Upper lobe of right lung (tissue), 1 donor: ENCODE results near the gene NAA60. TPM values are rescaled to one million over a fixed set of nuclear protein-coding genes. Genes with fewer than 3 reads are reported as not detected.

Experiments used
- ATAC-seq: fragments of 200-7000 bp; cut with Tn5 transposase; one replicate; pipeline ENCODE4 v1.9.1; 2020; ENCODE audit warnings: mild to moderate bottlenecking, moderate library complexity
- DNase-seq: peaks from one replicate; pipeline ENCODE4 v3.0.0-alpha.2; 2020
- H3K27ac ChIP-seq: fragments of 200-600 bp; one replicate; pipeline ENCODE4 v1.8.0; 2022
- H3K27me3 ChIP-seq: fragments of 200-600 bp; one replicate; pipeline ENCODE4 v1.8.0; 2022; ENCODE audit warnings: mild to moderate bottlenecking
- H3K36me3 ChIP-seq: fragments of 200-600 bp; one replicate; pipeline ENCODE4 v1.8.0; 2022
- H3K4me1 ChIP-seq: fragments of 200-600 bp; one replicate; pipeline ENCODE4 v1.8.0; 2022
- H3K4me3 ChIP-seq: fragments of 200-600 bp; one replicate; pipeline ENCODE4 v1.8.0; 2022; ENCODE audit warnings: mild to moderate bottlenecking
- H3K9me3 ChIP-seq: fragments of 200-600 bp; one replicate; pipeline ENCODE4 v1.8.0; 2022
- CTCF ChIP-seq: fragments of 200-600 bp; IDR thresholded peaks from one replicate; pipeline ENCODE4 v1.8.0; 2022; ENCODE audit warnings: antibody characterized with exemption
- intact Hi-C: fragments of 100-400 bp; cut with DNase I; formaldehyde crosslinking; loops from one replicate; pipeline ENCODE4 v1.11.0; 2022
- total RNA-seq: library from RNA; stranded (reverse); fragmentation: NEBNext Ultra II Directional; extraction: Animal tissue kit (Norgen Biotek cat#: 25700); gene quantifications from one replicate; pipeline ENCODE4 v1.2.1, GENCODE V29; 2021
- donor health status: DM: no; HTN: yes; CAD: no; lungs with severe emphysema.

Gene NAA60
- total RNA-seq, 1 donor from 2014 or later, result 56.2 TPM

- no peak for DNase-seq
Observed at GRCh38 chr16:3518986-3519348, 75.5 kb downstream of the NAA60 start.

GRCh38 chr16:3519581-3519980, 76.1 kb downstream of the NAA60 start:
- no peak for DNase-seq
- no peak for ATAC-seq
- Histone ChIP-seq H3K4me3 (no peak overlapping the region), H3K9me3 (no peaks in the 10 kb centered on the region), H3K36me3 (peaks cover 86% of the 10 kb centered on the region), H3K27ac (no peak overlapping the region), H3K4me1 (no peaks in the 10 kb centered on the region), H3K27me3 (no peaks in the 10 kb centered on the region)
- no peak for TF ChIP-seq CTCF
- intact Hi-C loops, result no loop called here

More at GRCh38 chr16:3518986-3519348, 75.5 kb downstream of the NAA60 start:
- intact Hi-C loops, result no loop called here
- no peaks in the 10 kb centered on the region for H3K4me1 ChIP-seq
- H3K4me3 ChIP-seq, result no peak overlapping the region
- peaks cover 90% of the 10 kb centered on the region for H3K36me3 ChIP-seq
- H3K27ac ChIP-seq, result no peak overlapping the region
- H3K27me3 ChIP-seq, result no peaks in the 10 kb centered on the region
- H3K9me3 ChIP-seq, result no peaks in the 10 kb centered on the region
- no peak for ATAC-seq
- TF ChIP-seq CTCF, result no peak

- no peaks in the 10 kb centered on the region for H3K9me3 ChIP-seq
- H3K4me1 ChIP-seq, result no peaks in the 10 kb centered on the region
- ATAC-seq, result no peak
- peaks cover 85% of the 10 kb centered on the region for H3K36me3 ChIP-seq
- no peak for TF ChIP-seq CTCF
- intact Hi-C loops, result no loop called here
- DNase-seq, result no peak
- no peak overlapping the region for H3K27ac ChIP-seq
- no peaks in the 10 kb centered on the region for H3K27me3 ChIP-seq
- H3K4me3 ChIP-seq, result no peak overlapping the region
Observed at GRCh38 chr16:3520413-3520812, 76.9 kb downstream of the NAA60 start.

- H3K36me3 ChIP-seq, result peaks cover 83% of the 10 kb centered on the region
Observed at GRCh38 chr16:3520841-3521240, 77.4 kb downstream of the NAA60 start.

GRCh38 chr16:3523281-3523680, 79.8 kb downstream of the NAA60 start:
- intact Hi-C loops, result no loop called here
- H3K27ac ChIP-seq, result no peak overlapping the region
- no peak overlapping the region for H3K4me3 ChIP-seq
- no peaks in the 10 kb centered on the region for H3K27me3 ChIP-seq
- H3K4me1 ChIP-seq, result no peaks in the 10 kb centered on the region
- TF ChIP-seq CTCF, result no peak
- DNase-seq (no peak), ATAC-seq (no peak)
- H3K36me3 ChIP-seq, result peaks cover 69% of the 10 kb centered on the region
- H3K9me3 ChIP-seq, result no peaks in the 10 kb centered on the region

More at GRCh38 chr16:3520841-3521240, 77.4 kb downstream of the NAA60 start:
- ATAC-seq (no peak), DNase-seq (no peak)
- no peaks in the 10 kb centered on the region for H3K4me1 ChIP-seq
- H3K27me3 ChIP-seq, result no peaks in the 10 kb centered on the region
- no peak overlapping the region for H3K27ac ChIP-seq
- intact Hi-C loops, result no loop called here
- no peak overlapping the region for H3K4me3 ChIP-seq
- no peaks in the 10 kb centered on the region for H3K9me3 ChIP-seq
- no peak for TF ChIP-seq CTCF

- Histone ChIP-seq H3K27ac (no peak overlapping the region), H3K36me3 (peaks cover 54% of the 10 kb centered on the region), H3K4me3 (no peak overlapping the region), H3K27me3 (no peaks in the 10 kb centered on the region), H3K4me1 (no peaks in the 10 kb centered on the region), H3K9me3 (no peaks in the 10 kb centered on the region)
- ATAC-seq (no peak), DNase-seq (peak; percentile 31)
- TF ChIP-seq CTCF, result no peak
- intact Hi-C loops, result no loop called here
Observed at GRCh38 chr16:3525951-3526350, 82.5 kb downstream of the NAA60 start.
